HepG2 (cell line): ENCODE measurements around the gene PVR. TPM values are rescaled to one million over a fixed set of nuclear protein-coding genes. Genes with fewer than 3 reads are reported as not detected.
A peak's percentile ranks its signal among the peaks of the same experiment; 100 is the strongest.

Experiments
- ATAC-seq: fragments of 200-7000 bp; cut with Tn5 transposase; 3 replicates; pipeline ENCODE4 v1.9.1; 2020; ENCODE audit warnings: mild to moderate bottlenecking, moderate library complexity
- BruUV-seq: library from RNA; stranded (reverse); fragments of 400-500 nt; replicated peaks from 2 replicates; lab custom pipeline; 2021; lab: Mats Ljungman, UMichigan
- CTCF ChIA-PET: fragments of 300-600 bp; formaldehyde crosslinking; extraction: SDS; loops from one replicate; lab custom pipeline; 2021; ENCODE audit warnings: low total read pairs, inconsistent platforms, low intra/inter-chr PET ratio; lab: Yijun Ruan, JAX
- POLR2A ChIA-PET: fragments of 350-600 bp; sonication (Branson Sonifier 250); formaldehyde crosslinking; loops from one replicate; lab custom pipeline; 2020; ENCODE audit warnings: antibody characterized with exemption, inconsistent platforms; lab: Yijun Ruan, JAX
- DNase-seq: peaks from one replicate; pipeline ENCODE4 v3.0.0-alpha.2; 2015; ENCODE audit warnings: low spot score
- FAIRE-seq: peaks from 3 replicates; lab custom pipeline; 2011; peaks lifted over from hg19 to GRCh38; lab: Jason Lieb, UNC
- H2AFZ ChIP-seq: one replicate; pipeline ENCODE4 v1.6.1; 2011; ENCODE audit warnings: low read length, inconsistent platforms
- H3K27ac ChIP-seq: fragments of 300-600 bp; 3 replicates; pipeline ENCODE4 v1.8.0; 2011; ENCODE audit warnings: mixed run types, mild to moderate bottlenecking, mixed read lengths, low read length, inconsistent platforms; ENCODE audit not compliant: insufficient read depth; ENCODE audit errors: extremely low read length
- H3K27me3 ChIP-seq, 2 experiments: fragments of 200-600 bp in 1 of 2; 2 replicates in 1 of 2; 3 replicates in 1 of 2; pipeline versions ENCODE4 v1.6.0 to v1.8.0; 2011; ENCODE audit warnings: low read length in 2 of 2, mild to moderate bottlenecking in 2 of 2, moderate library complexity in 2 of 2, inconsistent platforms in 1 of 2; ENCODE audit not compliant: insufficient read depth in 2 of 2, control insufficient read depth in 1 of 2
- H3K36me3 ChIP-seq, 2 experiments: fragments of 200-600 bp in 1 of 2; replicated peaks in 1 of 2; 2 replicates in 1 of 2; 3 replicates in 1 of 2; pipeline versions ENCODE4 v1.5.1 to v1.8.0; 2011; ENCODE audit warnings: low read length in 2 of 2, inconsistent platforms in 1 of 2; ENCODE audit not compliant: insufficient read depth in 2 of 2, control insufficient read depth in 1 of 2
- H3K4me1 ChIP-seq: 2 replicates; pipeline ENCODE4 v1.5.1; 2012; ENCODE audit warnings: low read length, inconsistent platforms; ENCODE audit not compliant: insufficient read depth
- H3K4me2 ChIP-seq: 2 replicates; pipeline ENCODE4 v1.6.0; 2011; ENCODE audit warnings: low read depth, low read length, inconsistent platforms
- H3K4me3 ChIP-seq, 3 experiments: fragments of 200-600 bp in 1 of 3; sonication (generic), shearing (Covaris generic) in 1 of 3; replicated peaks in 1 of 3; 2 replicates each; pipeline ENCODE4 v1.5.1; 2011 to 2016; ENCODE audit warnings: low read length in 3 of 3, inconsistent platforms in 2 of 3, low read depth in 2 of 3, mild to moderate bottlenecking in 2 of 3, control low read depth in 1 of 3, mixed read lengths in 1 of 3; ENCODE audit not compliant: insufficient read depth in 1 of 3
- H3K79me2 ChIP-seq: one replicate; pipeline ENCODE4 v1.6.1; 2011; ENCODE audit warnings: low read length, inconsistent platforms; ENCODE audit not compliant: insufficient read depth
- H3K9ac ChIP-seq: 2 replicates; pipeline ENCODE4 v1.6.0; 2011; ENCODE audit warnings: mild to moderate bottlenecking, low read depth, low read length, inconsistent platforms; ENCODE audit not compliant: insufficient read depth
- H3K9me3 ChIP-seq: 2 replicates; pipeline ENCODE4 v1.5.1; 2012; ENCODE audit warnings: mild to moderate bottlenecking, low read length
- H4K20me1 ChIP-seq: 2 replicates; pipeline ENCODE4 v1.6.0; 2011; ENCODE audit warnings: inconsistent platforms, mild to moderate bottlenecking, low read length, moderate library complexity; ENCODE audit not compliant: insufficient read depth
- EZH2 ChIP-seq: conservative IDR thresholded peaks from 2 replicates; pipeline ENCODE4 v1.6.1; 2012; ENCODE audit warnings: mild to moderate bottlenecking, low read depth, low read length, moderate library complexity
- GATAD2A ChIP-seq: IDR thresholded peaks from 2 replicates; pipeline ENCODE4 v1.6.1; 2016
- MED8 ChIP-seq: sonication (generic); formaldehyde crosslinking; IDR thresholded peaks from 2 replicates; pipeline ENCODE4 v1.8.1; 2023; ENCODE audit warnings: mild to moderate bottlenecking, missing genetic modification reagents; ENCODE audit not compliant: insufficient replicate concordance
- NFYB ChIP-seq: sonication (generic); formaldehyde crosslinking; IDR thresholded peaks from 2 replicates; pipeline ENCODE4 v1.4.0; 2020; ENCODE audit warnings: missing genetic modification reagents
- NFYC ChIP-seq: IDR thresholded peaks from 2 replicates; pipeline ENCODE4 v1.6.1; 2016; ENCODE audit warnings: missing genetic modification reagents, missing compliant biosample characterization
- POLR2A ChIP-seq, 2 experiments: IDR thresholded peaks; 2 replicates each; pipeline ENCODE4 v1.6.1; 2011; ENCODE audit warnings: low read depth in 2 of 2, low read length in 2 of 2, mild to moderate bottlenecking in 1 of 2, moderate library complexity in 1 of 2; ENCODE audit not compliant: insufficient read depth in 1 of 2
- PRMT3 ChIP-seq: sonication (generic); formaldehyde crosslinking; IDR thresholded peaks from 2 replicates; pipeline ENCODE4 v1.8.1; 2022; ENCODE audit warnings: low read depth, mild to moderate bottlenecking, moderate library complexity, missing genetic modification reagents, borderline replicate concordance
- RBAK ChIP-seq: sonication (generic); formaldehyde crosslinking; IDR thresholded peaks from 2 replicates; pipeline ENCODE4 v1.5.1; 2020; ENCODE audit warnings: mild to moderate bottlenecking, missing genetic modification reagents
- U2AF1 ChIP-seq: fragments of 200-400 bp; formaldehyde crosslinking; optimal IDR thresholded peaks from 2 replicates; pipeline ENCODE3; 2017; ENCODE audit warnings: mild to moderate bottlenecking, low read depth, low read length
- ZNF10 ChIP-seq: sonication (generic); formaldehyde crosslinking; IDR thresholded peaks from 2 replicates; pipeline ENCODE4 v1.4.0; 2020; ENCODE audit warnings: mild to moderate bottlenecking, low read depth, missing genetic modification reagents, borderline replicate concordance
- ZNF329 ChIP-seq: sonication (generic); formaldehyde crosslinking; IDR thresholded peaks from 2 replicates; pipeline ENCODE4 v1.9.0; 2021; ENCODE audit warnings: low read depth, mild to moderate bottlenecking, missing genetic modification reagents
- ZNF432 ChIP-seq: sonication (generic); formaldehyde crosslinking; IDR thresholded peaks from 2 replicates; pipeline ENCODE4 v1.5.0; 2020; ENCODE audit warnings: missing genetic modification reagents, mild to moderate bottlenecking, borderline replicate concordance
- ZNF777 ChIP-seq: sonication (generic); formaldehyde crosslinking; IDR thresholded peaks from 2 replicates; pipeline ENCODE4 v1.4.0; 2020; ENCODE audit warnings: missing genetic modification reagents
- ZZZ3 ChIP-seq: sonication (generic); formaldehyde crosslinking; IDR thresholded peaks from 2 replicates; pipeline ENCODE4 v1.4.0; 2020; ENCODE audit warnings: missing genetic modification reagents, mild to moderate bottlenecking, borderline replicate concordance
- WGBS: methylation state at CpG from one replicate; pipeline ENCODE4 v1.1.6; 2017; ENCODE audit warnings: low lambda C conversion rate; 5-methylcytosine and 5-hydroxymethylcytosine counted together
- in situ Hi-C: cut with HindIII; loops from 2 replicates; pipeline ENCODE4 v1.10.0; 2017; ENCODE audit warnings: low pct_unique_long_range_greater_than_20kb; ENCODE audit not compliant: extremely low pct_ligation_motif_present
- intact Hi-C: fragments of 100-400 bp; cut with micrococcal nuclease; formaldehyde crosslinking; loops from one replicate; pipeline ENCODE4 v1.10.0; 2022; ENCODE audit not compliant: unreplicated experiment
- polyA plus RNA-seq, 8 experiments: library from polyadenylated mRNA; depleted of rRNA in 3 of 8; stranded (reverse) in 7 of 8; unstranded in 1 of 8; fragments of >200 nt; fragmentation: Illumina TruSeq in 4 of 8; extraction: Trizol in 4 of 8; gene quantifications; 2 replicates each; pipeline versions ENCODE4 v1.2.1 to v1.2.3, GENCODE V29; 2011 to 2016; ENCODE audit warnings: low read depth in 4 of 8, missing spikeins in 1 of 8, mixed read lengths in 1 of 8; ENCODE audit not compliant: insufficient read depth in 1 of 8
- total RNA-seq, 5 experiments: library from RNA; depleted of rRNA; stranded (reverse); fragments of >200 nt; fragmentation: Illumina TruSeq; extraction: Trizol; gene quantifications; 2 replicates each; pipeline ENCODE4 v1.2.3, GENCODE V29; 2016; ENCODE audit warnings: low read depth in 1 of 5
- TF ChIP-seq, protein P1 (sequence below): sonication (generic); formaldehyde crosslinking; IDR thresholded peaks from 2 replicates; pipeline ENCODE4 v1.8.1; 2023; ENCODE audit warnings: mild to moderate bottlenecking, missing genetic modification reagents
- TF ChIP-seq, protein P2 (sequence below): IDR thresholded peaks from 2 replicates; pipeline ENCODE4 v1.6.1; 2016; ENCODE audit warnings: missing compliant biosample characterization, missing genetic modification reagents, borderline replicate concordance

The PVR gene
- total and polyA plus RNA-seq, 2 of the 13 experiments (the other 11 are each of a cell fraction or from before 2014, with no cell fraction given) = 43.4 to 46.6 TPM

DNA sequence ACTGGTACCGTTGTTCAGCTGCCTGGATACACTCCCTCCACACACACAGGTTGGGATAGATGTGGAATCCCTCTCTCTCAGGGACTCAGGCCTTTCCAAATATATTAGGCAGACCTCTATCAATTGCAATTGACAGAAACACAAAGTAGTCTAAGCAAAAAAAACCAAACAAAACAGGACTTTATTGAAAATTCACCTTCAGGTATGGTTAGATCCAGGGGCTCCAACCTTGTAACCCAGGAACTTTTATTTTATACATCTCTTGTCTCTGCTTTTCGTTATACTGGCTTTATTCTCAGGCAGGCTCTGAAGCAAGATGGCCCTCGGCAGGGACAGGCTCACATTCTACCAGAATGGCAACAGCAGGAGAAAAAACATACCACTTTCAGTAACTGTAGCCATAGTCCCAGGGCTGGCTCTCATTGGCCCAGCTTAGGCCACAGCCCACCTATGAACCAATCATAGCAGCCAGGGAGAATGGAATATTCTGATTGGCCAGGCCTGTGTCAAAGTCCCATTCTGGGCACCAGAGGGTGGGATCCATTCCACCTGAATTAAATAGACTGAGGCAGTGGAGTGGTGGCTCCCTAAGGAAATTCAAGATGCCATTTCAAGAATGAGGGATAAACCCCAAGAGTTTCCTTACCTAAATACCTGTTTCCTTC lies 14.5 kb downstream of the PVR start:
- TF ChIP-seq MED8 (CRISPR knock-in tag) = no peak
- TF ChIP-seq ZNF10 (CRISPR knock-in tag) = no peak
- TF ChIP-seq RBAK = no peak
- no peak for TF ChIP-seq ZNF777 (CRISPR knock-in tag)
- TF ChIP-seq GATAD2A (CRISPR knock-in tag) = no peak
- TF ChIP-seq, protein P1, sequence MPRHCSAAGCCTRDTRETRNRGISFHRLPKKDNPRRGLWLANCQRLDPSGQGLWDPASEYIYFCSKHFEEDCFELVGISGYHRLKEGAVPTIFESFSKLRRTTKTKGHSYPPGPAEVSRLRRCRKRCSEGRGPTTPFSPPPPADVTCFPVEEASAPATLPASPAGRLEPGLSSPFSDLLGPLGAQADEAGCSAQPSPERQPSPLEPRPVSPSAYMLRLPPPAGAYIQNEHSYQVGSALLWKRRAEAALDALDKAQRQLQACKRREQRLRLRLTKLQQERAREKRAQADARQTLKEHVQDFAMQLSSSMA (CRISPR knock-in tag) = no peak
- TF ChIP-seq POLR2A (IDR thresholded peaks at IDR 0.05; ENCODE audit: insufficient read depth in 1 of 2, low read depth in 2 of 2, low read length in 2 of 2) = 0 out of 4 replicates have a peak, but pooled peaks of 1 of the 2 experiments have one; percentile 3
- peak; percentile 93; the same call in 1 of the 2 replicates for TF ChIP-seq ZNF329 (CRISPR knock-in tag)
- peak; percentile 71 for TF ChIP-seq NFYC (CRISPR knock-in tag)
- no peak for TF ChIP-seq ZNF432 (CRISPR knock-in tag)
- TF ChIP-seq U2AF1 = no peak
- no peak for TF ChIP-seq PRMT3 (CRISPR knock-in tag)
- TF ChIP-seq NFYB (CRISPR knock-in tag) = peak; percentile 71
- no peak for TF ChIP-seq EZH2
- no peak for TF ChIP-seq ZZZ3 (CRISPR knock-in tag)
- TF ChIP-seq, protein P2, sequence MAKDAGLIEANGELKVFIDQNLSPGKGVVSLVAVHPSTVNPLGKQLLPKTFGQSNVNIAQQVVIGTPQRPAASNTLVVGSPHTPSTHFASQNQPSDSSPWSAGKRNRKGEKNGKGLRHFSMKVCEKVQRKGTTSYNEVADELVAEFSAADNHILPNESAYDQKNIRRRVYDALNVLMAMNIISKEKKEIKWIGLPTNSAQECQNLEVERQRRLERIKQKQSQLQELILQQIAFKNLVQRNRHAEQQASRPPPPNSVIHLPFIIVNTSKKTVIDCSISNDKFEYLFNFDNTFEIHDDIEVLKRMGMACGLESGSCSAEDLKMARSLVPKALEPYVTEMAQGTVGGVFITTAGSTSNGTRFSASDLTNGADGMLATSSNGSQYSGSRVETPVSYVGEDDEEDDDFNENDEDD = no peak
- Histone ChIP-seq H3K79me2 (no peaks in the 10 kb centered on the region), H3K4me1 (no peaks in the 10 kb centered on the region), H4K20me1 (0 out of 2 replicates have a peak, but pooled peaks cover 4% of the 10 kb centered on the region), H3K36me3 (peaks cover 46 to 93% of the 10 kb centered on the region in 2 experiments), H3K9me3 (no peaks in the 10 kb centered on the region), H3K27me3 (no peaks in the 10 kb centered on the region), H3K4me2 (no peak overlapping the region), H2AFZ (no peak overlapping the region), H3K4me3 (no peak overlapping the region), H3K9ac (no peak overlapping the region), H3K27ac (no peak overlapping the region)
- intact Hi-C loops = no loop called here
- in situ Hi-C loops = loop anchor here (5.0 kb wide), 2 partner anchors 46 to 86 kb away; partner anchors contain the start of gene IGSF23
- DNase-seq (no peak), FAIRE-seq (no peak), ATAC-seq (peak; percentile 52)
- no TSS peak for BruUV-seq
- ChIA-PET CTCF (interaction anchor here (3.2 to 5.4 kb wide), 3 partner anchors 47 to 87 kb away, joined by 21 to 45 read pairs (median 27); no protein-coding TSS in a partner anchor), POLR2A (interaction anchor here (1.4 to 3.2 kb wide), 3 partner anchors 43 to 70 kb away, joined by 3 to 19 read pairs (median 8); no protein-coding TSS in a partner anchor)
- WGBS = 95% methylated on average over 3 of the region's 3 CpGs
